Right hindlimb (tissue), 1 donor: ENCODE results near the gene ARSG.
A peak's percentile ranks its signal among the peaks of the same experiment; 100 is the strongest.
"Not testable (repeated sequence)": the region's sequence is repeated elsewhere in the genome, so short reads cannot be mapped to it uniquely, and the experiment has no call there.

Source experiments
- DNase-seq: peaks from one replicate; pipeline ENCODE4 v3.0.0-alpha.2; 2018

Gene ARSG

DNA sequence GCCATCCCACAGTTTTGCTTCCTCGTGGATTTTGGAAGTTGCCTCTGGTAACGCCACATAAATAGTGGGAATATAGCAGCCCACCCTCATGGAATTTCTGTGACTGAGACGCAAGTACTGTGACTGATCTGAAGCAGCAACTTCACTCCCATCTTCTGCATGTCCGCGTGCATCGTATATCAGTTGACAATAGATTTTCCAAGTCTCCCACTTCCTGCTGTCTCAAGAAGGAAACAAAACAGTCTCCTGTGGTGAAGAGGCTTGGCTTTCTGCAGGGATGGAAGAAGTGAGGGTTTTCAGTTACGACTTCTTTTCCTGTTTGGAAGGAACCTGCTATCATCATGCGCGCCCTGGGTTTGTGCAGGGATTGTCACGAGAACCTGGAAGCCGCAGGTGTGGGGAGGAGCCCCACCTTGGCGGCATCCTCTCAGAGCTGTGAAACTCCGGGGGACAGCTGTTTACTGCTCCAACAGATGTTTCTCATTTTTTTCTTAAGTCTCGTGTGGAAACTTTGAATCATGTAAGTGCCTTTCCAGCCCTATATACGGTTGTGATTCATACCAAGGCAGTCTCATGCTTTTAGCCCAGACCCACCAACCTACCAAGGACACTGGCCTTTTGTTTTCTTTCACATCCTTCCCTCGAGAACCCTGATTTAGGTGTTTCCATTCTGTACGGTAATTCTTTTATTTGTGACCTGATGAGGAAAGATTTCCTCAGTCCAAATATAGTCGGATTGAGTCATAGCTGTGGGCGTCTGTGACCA lies 108.5 kb downstream of the ARSG start:
- peak; percentile 41 for DNase-seq

DNA sequence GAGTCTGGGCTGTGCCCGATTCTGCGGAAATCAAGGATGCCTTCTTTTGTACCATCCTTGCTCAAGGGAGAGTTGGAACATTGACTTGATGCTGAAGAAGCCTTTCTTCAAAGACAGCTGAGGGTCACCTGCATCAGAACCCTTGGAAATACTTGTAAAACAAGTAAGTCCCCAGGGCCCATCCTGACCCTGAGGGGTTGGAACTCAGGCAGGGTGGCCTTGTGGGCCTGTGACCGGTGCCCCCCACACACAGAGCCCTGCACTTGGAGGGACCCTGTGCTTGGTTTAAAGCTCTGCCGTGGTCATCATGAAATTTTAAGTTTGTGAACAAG lies 109.1 kb downstream of the ARSG start:
- no peak for DNase-seq

DNA sequence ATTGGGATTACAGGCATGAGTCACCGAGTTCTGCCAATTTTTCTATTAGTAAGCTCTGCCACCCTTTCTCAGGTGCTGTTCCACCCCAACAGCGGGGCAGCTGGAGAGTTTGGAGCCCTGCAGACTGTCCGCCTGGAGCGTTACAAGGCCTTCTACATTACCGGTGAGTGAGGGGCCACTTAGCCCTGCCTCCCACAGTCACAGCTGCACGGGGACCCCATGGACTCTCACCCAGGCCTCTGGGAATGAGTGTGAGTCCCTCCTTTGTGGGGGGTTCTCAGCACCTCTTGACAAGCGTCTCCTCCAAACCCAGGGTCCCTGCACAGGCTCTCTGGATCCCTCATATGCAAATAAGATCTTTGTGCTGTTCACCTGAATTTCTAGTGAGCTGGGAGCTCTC lies 110.0 kb downstream of the ARSG start:
- no peak for DNase-seq

DNA sequence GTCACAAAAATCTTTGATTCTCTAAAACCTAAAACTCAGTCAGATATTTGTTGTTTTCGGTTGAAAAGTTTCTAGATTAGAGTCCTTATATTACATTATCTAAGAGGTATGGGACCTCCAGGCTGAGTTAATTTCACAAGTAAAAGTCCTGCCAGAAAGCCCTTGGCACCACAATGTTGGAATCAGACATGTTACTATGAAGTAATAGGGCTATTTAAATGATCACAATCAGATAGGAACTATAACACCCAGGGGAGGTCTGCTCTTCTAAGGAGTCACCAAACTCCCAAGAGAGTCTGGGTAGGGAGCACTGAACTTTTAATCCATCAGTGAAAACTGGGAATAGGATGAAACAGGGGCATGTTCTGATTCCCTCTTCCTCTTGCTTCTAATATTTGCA lies 111.8 kb downstream of the ARSG start:
- DNase-seq: no peak

DNA sequence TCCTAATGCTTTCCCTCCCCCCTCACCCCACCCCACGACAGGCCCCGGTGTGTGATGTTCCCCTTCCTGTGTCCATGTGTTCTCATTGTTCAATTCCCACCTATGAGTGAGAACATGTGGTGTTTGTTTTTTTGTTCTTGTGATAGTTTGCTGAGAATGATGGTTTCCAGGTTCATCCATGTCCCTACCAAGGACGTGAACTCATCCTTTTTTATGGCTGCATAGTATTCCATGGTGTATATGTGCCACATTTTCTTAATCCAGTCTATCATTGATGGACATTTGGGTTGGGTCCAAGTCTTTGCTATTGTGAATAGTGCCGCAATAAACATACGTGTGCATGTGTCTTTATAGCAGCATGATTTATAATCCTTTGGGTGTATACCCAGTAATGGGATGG lies 112.5 kb downstream of the ARSG start:
- not testable (repeated sequence) for DNase-seq

DNA sequence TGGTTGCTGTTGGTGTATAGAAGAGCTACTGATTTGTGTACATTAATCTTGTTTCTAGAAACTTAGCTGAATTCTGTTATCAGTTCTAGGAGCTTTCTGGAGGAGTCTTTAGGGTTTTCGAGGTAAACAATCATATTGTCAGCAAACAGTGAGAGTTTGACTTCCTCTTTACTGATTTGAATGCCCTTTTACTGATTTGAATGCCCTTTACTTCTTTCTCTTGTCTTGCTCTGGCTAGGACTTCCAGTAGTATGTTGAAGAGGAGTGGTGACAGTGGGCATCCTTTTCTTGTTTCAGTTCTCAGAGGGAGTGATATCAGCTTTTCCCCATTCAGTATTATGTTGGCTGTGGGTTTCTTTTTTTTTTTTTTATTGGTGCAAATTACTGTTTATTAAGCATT lies 116.4 kb downstream of the ARSG start:
- not testable (repeated sequence) for DNase-seq

DNA sequence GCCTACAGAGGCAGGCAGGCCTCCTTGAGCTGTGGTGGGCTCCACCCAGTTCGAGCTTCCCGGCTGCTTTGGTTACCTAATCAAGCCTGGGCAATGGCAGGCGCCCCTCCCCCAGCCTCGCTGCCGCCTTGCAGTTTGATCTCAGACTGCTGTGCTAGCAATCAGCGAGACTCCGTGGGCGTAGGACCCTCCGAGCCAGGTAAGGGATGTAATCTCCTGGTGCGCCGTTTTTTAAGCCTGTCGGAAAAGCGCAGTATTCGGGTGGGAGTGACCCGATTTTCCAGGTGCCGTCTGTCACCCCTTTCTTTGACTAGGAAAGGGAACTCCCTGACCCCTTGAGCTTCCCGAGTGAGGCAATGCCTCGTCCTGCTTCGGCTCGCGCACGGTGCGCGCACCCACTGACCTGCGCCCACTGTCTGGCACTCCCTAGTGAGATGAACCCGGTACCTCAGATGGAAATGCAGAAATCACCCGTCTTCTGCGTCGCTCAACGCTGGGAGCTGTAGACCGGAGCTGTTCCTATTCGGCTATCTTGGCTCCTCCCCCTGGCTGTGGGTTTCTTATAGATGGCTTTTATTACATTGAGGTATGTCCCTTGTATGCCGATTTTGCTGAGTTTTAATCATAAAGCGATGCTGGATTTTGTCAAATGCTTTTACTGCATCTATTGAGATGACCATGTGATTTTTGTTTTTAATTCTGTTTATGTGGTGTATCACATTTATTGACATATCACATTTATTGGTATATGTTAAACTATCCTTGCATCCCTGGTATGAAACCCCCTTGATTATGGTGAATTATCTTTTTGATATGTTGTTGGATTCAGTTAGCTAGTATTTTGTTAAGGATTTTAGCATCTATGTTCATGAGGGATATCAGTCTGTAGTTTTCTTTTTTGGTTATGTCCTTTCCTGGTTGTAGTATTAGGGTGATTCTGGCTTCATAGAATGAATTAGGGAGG lies 122.6 kb downstream of the ARSG start:
- not testable (repeated sequence) for DNase-seq

DNA sequence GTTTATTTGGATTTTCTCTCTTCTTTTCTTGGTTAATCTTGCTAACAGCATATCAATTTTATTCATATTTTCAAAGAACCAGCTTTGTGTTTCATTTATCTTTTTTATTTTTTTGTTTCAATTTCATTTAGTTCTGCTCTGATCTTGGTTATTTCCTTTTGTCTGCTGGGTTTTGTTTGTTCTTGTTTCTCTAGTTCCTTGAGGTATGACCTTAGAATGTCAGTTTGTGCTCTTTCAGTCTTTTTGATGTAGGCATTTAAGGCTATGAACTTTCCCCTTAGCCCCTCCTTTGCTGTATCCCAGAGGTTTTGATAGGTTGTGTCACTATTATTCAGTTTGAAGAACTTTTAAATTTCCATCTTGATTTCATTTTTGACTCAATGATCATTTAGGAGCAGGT lies 123.6 kb downstream of the ARSG start:
- DNase-seq: not testable (repeated sequence)

DNA sequence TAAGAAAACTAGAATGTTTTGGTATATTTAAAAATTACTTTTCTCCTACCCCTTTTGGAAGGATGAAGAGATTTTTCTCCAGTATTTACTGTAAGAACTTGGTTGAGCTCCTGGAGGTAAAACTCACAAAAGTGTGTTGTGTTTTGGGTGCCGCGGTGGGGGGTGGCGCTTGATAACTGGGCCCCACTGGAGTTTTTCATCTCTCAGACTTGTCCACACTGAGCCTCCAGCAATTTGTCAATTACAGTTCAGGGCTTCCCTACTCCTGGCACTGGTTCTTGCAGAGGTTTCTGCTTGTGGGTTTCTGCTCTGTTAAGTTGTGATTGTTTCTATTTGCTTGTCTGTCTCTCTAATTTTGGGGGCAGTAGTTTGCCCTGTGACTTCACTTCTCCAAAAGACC lies 126.0 kb downstream of the ARSG start:
- DNase-seq: no peak

DNA sequence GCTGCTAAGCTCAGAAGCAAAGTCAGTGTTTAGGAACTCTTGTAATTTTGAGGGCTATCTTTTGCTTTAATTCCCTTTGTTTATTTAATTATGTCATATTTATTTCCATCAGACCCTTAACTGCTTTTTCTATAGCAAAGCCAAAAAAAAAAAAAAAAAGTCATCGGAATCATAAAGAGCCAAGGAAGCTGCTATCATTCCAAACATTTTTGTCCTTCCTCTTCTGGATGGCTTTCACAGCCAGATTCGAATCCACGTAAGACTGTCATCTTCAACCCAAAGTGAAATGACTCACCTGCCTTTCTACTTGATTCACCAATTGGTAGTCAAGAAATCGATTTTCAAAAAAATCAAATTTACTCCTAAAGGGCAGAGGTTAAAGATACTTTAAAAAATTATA lies 127.6 kb downstream of the ARSG start:
- no peak for DNase-seq

DNA sequence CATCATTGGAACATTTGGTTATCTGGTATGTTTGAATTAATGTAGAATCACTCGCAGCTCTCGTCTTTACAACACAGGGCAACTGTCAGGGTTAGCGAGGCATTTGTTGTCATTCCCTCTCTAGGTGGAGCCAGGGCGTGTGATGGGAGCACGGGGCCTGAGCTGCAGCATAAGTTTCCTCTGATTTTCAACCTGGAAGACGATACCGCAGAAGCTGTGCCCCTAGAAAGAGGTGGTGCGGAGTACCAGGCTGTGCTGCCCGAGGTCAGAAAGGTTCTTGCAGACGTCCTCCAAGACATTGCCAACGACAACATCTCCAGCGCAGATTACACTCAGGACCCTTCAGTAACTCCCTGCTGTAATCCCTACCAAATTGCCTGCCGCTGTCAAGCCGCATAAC lies 128.8 kb downstream of the ARSG start:
- no peak for DNase-seq

DNA sequence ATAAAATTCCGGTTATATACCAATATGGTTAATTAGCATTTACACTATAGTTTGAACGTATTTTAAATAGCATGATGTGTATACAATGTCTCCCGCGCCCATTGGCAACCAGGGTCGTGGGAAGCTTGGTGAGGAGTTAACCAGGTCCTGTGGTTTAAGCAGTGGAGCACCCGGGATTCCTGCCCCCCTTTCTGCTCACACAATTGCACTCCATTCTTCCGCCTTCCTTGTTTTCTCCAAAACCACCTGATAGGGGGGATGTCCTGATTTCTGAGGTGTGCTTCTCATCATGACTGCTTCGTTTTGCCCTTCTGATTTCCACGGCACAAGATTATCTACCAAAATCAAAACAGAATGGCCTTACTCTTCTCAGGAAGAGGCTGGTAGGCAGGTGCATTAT lies 130.2 kb downstream of the ARSG start:
- no peak for DNase-seq

DNA sequence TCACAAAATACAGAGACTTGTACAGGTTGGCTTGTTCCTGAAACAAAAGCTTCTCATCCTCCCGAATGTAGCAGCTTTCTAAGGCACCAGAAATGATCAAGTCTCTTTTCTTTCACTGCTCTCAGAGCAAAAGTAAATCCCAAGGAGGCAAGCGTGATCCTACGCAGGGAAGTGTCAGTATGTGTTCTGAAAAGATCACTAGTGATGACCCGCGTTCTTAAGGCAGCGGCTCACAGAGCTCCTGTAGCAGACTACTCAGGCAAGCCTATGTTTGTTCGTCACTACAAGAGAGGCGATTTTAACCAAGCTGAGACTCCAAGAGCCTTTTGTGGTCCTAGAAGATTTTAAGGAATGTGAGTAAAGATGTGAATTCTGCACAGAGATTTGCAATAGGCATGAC lies 131.5 kb downstream of the ARSG start:
- DNase-seq: no peak

DNA sequence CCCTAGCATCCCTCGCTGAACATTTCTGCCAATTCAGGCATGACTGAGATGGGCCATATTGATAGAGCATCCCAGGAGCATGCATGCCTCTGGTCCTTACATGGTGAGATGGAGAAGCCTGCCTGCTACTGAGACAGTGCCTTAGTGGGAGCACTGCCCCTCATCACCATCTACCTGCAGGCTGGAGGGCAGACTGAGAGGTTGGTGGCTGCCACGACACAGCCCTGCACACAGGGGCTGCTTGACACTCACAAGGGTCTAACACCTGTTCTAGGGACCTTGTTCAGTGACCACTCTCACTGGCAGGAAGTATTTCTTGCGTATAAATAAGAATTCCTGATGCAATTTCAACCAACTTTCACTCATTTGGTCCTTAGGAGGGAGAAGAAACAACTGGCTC lies 132.0 kb downstream of the ARSG start:
- no peak for DNase-seq

DNA sequence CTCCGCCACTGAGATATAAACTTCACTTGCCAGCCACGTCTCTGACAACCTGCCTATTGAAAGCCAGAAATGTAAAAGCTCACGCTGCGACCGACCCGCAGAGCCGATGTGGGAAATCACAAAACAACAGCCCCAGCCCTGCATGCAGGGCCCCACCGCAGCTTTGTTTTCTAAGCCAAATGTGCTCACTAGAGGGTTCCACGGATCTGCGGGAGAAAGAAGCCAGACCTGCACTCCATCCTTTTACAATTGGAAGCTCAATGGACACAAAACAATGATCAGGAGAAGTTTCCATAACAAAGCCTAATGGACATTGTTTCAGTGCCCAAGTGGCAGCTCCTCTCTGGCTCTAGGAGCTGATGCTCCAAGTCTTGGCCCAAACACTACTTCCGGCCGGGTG lies 132.9 kb downstream of the ARSG start:
- no peak for DNase-seq

DNA sequence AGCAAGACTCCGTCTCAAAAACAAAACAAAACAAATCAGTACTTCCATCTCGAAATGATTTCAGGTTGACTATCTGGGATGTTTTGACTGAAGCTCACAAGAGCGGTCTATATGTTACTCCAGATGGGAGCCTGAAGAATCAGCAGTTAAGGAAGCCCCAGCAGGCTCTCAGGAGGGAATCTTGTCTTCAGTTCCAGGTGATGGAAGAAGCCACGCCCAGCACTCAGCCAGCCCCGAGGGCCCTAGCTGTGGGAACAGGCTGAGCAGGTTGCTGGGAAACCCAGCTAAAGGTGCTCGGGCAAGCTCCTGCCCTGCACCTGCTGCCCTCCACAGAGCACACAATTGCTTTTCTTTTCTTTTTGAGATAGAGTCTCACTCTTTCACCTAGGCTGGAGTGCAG lies 133.6 kb downstream of the ARSG start:
- no peak for DNase-seq

DNA sequence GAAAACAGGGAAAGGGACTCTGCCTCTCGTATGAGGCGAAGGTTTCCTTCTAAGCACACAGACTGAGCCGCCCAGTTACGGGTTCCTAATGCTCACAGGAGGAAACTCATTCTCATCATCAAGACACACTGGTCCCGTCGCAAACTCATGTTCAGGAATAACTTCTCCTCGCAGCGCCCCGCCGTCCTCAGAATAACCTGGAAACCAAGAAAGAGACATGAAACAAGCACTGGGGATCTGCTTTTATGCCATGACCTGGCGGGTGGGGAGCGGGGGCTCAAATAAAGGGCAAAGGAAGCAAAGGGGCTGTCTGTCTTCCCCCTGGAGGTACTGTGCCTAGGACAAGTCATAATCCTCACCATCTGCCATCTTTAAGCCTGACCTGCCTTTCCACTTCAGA lies 134.7 kb downstream of the ARSG start:
- no peak for DNase-seq

DNA sequence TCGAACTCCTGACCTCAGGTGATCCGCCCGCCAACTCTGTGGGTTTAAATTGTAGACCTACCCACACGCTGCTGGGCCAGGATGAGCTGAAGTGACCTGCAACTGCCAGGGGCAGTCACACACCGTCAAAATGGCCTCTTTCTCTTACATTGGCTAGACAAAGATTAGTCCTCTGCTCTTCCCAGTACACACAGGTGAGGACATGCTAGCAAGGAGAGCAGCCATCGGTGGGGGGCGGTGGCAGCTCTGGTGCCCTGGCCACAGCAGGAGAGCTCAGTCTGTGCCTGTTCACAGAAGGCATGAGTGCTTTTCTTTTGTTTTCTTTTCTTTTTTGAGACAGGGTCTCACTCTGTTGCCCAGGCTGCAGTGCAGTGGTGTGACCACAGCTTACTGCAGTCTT lies 136.3 kb downstream of the ARSG start:
- no peak for DNase-seq

DNA sequence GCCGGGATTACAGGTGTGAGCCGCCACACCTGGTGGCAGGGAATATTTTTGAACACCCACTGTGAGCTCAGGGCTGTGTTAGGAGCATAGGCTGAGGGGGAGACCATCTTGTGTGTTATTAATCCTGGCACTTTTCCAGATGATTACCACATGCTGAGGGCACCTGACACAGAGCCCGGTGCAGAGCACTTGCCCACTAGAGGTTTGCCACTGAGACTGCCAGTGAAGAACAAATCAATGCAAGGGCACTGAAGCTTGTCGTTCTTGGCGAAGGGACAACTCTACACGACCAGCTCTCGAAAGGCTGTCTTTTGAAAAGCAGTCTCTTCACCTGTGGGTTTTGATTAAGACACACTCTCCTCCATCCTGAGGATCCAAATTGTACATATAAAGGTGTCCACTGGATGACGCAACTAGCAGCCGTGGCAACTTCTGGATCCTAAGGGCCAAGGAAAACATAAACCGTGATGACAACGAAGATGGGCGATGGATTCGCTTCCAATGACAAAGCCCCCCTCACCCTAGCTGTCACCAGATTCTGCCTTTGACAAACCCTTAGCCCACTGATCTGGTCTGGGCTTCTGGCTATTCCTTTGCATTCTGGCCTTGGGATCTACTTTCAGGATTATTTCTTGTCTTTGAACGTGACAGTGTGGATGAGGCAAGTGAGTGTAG lies 137.3 kb downstream of the ARSG start:
- DNase-seq: no peak

DNA sequence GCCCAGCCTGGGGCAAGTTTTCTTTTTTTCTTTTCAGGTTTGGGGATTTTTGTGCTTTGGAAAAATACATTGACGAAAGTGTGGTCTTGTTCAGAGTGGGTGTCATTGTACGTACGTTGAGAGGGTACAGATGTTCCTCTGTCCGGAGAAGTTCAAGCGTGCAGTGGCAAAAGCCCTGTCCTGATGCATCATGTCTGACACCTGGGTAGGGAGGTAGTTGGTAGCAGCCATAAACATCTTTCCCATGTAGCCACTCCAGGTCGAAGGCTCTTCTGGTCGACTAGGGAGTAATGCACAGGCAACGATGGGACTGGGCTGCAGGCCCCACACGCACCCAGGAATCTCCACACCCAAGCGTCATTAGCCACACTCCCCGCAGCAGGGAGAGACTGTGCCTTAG lies 138.6 kb downstream of the ARSG start:
- DNase-seq: no peak

DNA sequence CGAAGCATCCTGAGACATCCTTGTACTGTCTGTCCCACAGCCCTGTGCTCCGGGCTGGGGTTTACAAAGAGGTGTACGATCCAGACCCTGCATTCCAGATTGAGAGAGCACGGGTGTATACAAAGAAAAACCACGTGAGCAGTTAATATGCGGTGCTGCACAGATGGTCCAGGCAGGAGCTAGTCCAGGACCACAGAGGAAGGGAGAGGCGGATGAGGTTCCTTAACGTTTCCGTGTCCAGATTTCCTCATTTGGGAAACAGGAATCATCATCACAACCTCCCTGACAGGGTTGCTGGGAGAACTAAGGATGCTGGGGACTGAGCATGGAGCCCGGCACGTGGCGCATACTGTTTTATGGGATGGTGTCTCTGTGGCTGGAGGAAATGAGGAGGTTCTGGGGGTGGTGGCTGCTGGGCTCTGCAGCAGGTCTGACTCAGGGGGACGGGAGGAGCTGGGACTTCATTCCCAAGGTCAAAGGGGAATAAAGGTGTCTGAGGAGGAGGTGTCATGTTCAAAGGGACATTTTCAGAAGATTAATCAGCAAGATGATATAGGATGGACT lies 139.8 kb downstream of the ARSG start:
- DNase-seq: no peak

DNA sequence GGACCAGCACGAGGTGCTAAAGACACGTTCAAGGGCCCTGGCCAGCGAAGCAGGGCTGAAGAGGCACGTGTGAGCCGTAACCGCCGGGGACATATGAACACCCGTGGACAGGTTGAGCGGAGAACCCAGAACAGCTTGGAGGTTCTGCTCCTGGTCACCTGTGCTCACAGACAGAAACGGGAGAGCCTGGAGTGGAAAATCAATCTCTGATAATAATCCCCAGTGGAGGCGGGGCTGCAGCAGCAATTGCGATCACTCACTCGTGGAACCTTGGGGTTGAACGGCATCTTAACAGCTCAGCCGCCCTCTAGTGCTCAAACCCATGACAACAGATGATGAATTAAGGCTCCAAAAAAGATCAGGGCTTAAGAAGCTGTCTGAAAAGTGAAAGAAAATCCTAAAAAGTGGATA lies 140.4 kb downstream of the ARSG start:
- DNase-seq: no peak

DNA sequence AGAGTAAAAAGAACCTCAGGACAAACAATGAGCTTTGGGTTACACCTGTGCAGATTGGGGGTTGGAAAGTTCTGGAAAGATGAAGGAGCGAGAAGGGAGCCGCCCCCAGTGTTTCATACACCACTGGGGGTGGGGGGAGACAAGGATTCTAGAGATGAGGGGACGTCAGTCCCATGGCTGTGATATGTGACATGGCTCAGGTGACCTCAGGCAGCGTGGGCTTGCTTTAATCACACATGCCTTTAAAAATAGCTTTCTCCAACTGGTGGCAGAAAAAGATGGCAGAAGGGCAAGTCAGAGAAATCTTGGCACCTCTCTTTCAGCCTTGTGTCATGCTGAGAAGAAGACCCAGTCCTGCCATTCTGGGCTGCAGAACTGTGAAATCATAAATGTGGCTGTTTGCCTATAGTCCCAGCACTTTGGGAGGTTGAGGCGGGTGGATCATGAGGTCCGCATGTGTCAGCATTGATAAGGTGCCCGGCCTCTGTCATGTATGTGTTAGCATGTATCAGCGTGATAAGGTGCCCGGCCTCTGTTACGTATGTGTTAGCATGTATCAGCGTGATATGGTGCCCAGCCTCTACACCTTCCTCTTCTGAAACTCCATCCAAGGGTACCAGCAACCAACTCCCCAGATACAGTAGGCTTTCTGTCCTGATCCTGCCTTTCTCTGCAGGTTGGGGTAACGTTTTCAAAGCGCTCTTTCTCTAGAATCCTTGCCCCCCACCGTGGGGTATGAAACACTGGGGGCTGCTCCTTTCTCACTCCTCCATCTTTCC lies 141.0 kb downstream of the ARSG start:
- no peak for DNase-seq
